ENCODE measurements around the gene STIP1.
"Not testable (repeated sequence)": the region's sequence is repeated elsewhere in the genome, so short reads cannot be mapped to it uniquely, and the experiment has no call there.

The STIP1 gene

DNA sequence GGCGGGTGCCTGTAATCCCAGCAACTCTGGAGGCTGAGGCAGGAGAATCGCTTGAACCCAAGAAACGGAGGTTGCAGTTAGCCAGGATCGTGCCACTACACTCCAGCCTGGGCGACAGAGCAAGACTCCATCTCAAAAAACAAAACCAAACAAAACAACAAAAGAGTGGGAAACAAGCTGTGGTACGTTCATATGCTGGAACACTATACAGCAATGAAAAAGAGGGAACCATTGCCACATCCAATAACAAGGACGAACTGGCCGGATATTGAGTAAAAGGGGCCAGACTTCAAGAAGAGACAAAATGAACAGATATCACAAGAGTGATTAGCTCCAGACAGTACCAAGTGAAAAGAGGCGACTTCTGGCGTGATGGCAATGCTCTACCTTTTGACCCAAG is 24.9 kb upstream of the STIP1 start:
- DNase-seq = no peak

DNA sequence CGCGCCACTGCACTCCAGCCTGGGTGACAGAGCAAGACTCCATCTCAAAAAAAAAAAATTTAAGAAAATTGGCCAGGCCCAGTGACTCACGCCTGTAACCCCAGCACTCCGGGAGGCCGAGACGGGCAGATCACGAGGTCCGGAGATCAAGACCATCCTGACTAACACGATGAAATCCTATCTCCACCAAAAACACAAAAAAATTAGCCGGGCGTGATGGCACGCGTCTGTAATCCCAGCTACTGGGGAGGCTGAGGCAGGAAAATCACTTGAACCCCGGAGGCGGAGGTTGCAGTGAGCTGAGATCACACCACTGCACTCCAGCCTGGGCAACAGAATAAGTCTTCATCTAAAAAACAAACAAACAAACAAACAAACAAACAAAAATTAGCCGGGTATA is 23.2 kb upstream of the STIP1 start:
- DNase-seq = not testable (repeated sequence)

DNA sequence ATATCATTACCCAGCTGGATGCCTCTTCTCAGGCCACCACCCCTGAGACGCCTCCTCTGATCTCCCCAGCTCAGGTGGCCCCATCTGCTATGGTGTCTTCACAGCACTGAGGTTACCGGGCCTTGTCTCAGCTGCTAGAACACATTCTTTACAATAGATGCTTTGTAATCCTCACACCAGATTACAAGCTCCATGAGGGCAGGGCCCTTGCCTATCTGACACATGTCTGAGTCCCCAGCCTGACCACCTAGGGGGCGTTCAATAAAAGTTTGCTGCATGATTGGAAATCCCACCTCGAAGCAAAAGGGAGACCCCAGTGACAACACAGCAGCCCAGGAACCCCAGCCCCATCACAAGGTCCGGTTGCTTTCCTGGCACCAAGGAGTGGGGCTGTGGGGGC is 22.0 kb upstream of the STIP1 start:
- no peak for DNase-seq

DNA sequence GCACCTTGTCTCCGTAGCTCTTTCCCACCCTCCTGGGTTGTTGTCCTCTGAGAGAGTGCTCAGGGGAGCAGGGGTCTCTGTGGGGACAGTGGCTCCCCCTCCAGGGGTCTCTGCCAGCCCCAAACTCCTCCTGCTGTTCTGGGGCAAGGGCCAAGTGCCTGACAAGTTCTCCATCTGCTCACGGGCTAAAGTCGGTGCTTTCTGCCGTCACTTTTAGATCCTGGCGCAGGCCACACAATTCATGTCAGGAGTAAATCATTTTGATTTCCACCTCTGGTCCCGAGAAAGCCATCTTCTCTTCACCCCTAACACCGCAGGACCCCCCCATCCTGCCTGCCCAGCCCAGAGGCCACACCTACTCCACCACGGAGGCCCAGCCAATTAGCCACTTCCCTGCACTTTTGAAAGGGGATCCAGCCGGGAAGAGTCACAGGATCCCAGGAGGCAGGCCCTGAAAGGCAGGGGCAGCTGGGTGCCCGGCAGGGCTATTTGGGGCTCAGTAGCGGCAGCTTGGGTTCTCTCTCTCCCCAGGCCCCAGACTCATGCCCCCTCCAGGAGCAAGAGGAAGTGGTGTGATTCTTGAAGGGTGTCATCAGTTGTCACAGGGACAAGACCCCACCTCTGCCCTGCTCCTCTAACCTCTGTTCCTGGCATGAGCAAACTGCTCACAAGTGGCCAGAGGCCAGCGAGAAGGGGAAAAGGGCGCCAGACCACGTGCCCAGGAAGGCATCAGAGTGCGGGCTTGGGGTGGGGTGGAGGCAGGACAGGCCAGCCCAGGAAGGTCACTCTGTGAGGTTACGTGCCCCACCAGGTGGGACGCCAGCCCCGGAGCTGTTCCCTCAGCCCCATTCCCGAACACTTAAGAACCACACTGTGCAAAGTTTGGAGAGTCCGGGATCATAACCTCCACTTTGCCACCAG is 21.3 kb upstream of the STIP1 start:
- no peak for DNase-seq

DNA sequence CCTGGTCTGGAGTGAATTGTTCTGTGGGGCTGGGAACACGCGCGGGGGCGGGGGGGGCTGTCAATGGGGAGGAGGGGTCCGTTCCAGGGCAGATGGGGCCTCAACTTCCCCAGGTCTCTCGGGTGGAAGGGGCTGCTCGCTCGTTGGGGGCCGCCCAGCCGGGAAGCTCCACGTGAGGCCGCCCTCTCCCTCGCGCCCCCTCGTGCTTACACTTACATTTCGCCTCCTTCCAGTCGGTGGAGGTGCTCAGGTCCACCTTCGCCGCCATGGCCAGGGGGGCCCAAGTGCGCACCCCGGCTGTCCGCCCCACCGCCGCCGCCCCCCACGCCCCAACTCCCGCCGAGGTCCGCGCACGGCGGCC is 20.5 kb upstream of the STIP1 start:
- no peak for DNase-seq

DNA sequence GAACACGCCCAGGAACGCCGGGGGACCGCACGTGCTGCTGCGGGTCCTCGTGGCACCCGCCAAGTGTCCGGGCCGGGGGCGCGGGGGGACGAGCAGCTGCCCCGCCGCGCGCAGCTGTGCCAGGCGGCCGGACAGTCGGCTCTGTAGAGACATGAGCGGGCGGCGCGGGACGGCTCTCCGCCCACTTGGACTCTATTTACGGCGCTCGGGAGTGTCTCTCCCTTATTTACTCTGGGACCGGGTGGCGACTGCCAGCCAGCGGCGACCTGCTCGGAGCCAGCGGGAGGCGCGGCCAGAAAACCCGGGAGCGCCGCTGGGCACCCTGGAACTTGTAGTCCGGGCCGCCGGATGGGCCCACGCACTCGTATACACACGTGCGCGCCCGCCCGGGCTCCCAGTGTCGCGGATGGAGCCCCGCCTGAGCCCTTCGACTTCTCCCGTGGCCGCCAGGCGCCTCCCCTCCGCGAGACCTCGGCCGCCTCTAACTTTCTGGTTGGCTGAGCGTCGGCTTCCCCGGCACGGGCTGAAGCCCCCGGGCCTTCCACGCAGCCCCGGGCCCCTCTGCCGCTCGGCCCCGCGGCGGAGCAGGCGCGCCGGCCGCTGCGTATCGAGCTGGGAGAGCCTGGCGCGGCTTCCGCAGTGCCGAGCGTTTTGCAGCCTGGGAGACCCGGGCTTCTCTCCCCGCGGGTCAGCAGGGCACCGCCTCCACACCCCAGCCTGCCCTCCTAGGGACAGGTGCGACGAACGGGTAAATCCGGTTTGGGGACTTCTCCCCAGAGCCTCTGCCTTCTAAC is 19.9 kb upstream of the STIP1 start, which contains the start of gene MACROD1:
Gene MACROD1 (minus strand): TSS at position 272 of the 794 bp plus-strand sequence. CDS start 119 bp downstream, at position 153.
- peak; percentile 82 for DNase-seq

DNA sequence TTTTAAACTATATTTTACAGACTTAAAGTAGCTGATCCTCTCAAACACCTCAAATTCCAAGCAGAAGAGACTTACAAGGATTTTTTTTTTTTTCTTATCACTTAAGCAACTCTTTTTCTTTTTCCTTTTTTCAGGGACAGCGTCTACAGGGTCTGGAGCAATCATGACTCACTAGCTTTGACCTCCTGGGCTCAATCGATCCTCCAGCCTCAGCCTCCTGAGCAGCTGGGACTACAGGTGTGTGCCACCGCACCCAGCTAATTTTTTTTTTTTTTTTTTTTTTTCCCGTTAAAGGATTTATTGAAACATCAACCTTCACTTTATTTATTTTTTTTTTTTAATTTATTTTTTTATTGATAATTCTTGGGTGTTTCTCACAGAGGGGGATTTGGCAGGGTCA is 15.6 kb upstream of the STIP1 start:
- DNase-seq = no peak

DNA sequence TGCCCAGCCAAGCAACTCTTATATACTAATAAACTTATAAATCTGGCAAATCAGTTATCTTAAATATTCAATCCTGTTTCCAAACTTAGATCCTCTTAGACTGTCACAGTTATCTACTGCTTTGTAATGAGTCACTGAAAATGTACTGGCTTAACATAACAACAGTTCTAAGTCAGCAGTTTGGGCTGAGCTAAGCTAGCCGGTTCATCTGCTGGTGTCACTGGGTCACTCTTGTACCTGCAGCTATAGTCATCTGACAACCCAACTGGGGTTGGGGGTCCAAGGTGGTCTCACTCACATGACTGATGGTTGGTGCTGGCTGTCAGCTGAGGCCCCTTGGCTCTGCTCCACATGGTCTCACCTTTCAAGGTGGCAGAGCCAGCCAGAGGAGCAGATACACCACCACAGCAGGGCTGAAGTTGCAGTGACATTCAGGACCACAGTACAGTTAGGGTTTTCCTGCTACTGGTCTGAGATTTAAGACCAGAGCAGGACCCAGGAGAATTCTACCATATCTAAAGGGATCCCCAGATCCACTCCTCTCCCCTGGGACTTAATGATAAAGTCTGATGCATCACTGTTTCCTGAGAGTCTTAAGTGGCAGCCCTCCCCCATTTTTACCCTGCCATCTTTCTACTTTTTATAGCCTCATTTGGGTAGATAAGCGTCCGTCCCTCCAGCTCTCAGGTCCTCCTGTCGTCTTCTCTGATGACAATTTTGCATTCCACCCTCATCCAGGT is 12.2 kb upstream of the STIP1 start:
- no peak for DNase-seq

DNA sequence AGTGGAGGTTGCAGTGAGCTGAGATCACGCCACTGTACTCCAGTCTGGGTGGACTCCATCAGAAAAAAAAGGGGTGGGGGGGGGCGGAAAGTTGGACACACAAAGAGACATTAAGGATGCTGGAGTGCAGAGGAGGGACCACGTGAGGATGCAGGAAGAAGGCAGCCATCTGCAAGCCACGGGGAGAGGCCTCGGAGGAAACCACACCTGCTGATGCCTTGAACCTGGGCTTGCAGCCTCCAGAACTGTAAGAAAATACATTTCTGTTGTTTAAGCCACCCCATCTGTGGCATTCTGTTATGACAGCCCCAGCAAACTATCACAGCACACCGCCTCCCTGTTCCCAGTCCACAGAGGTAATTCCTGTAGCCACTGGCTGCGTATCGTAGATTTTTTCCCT is 9.2 kb upstream of the STIP1 start:
- DNase-seq = no peak

DNA sequence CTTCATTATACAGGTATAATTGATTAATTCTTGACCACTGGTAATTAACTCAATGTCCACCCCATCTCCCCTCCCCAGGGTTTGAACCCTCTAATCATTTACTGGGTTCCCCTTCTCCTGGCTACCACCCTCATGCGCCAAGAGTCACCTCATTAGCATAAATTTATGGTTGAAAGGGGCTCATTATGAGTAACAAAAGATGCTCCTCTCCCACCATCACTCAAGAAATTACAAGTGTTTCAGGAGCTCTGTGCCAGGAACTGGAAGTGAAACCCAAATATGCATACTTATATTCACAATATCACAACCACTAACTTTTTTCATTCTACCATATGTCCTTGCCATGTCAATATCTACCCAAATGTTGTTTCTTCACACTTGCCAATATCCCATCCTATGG is 7.8 kb upstream of the STIP1 start:
- DNase-seq = no peak

DNA sequence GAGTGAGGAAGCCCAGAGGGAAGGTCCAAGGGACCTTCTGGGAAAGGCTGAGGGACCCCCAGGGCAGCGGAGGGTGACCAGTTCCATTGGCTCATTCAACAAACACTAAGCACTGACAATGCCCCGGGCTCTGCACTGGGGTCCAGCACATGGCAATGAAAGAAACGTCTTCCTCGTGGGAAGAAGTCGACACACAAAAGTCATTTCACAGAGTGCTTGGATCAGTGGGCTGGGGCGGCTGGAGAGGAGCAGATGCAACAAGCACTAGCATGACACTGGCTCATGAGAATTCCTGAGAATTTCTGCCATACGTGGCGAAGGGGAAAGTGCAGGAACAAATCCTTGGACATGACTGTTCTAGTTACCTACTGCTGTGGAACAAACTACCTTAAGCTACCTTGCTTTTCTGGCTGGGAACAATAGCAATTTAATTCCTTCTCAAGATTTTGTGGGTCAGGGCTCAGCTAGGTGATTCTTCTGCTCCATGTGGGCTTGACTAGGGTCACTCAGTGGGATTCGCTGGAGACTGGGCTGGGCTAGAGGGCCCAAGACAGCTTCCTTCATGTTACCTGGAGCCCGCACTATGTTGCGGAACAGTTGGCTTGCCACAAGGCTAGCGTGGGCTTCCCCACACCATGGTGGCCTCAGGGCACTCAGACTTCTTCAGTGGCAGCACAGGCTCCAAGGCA is 6.9 kb upstream of the STIP1 start:
- DNase-seq = no peak

DNA sequence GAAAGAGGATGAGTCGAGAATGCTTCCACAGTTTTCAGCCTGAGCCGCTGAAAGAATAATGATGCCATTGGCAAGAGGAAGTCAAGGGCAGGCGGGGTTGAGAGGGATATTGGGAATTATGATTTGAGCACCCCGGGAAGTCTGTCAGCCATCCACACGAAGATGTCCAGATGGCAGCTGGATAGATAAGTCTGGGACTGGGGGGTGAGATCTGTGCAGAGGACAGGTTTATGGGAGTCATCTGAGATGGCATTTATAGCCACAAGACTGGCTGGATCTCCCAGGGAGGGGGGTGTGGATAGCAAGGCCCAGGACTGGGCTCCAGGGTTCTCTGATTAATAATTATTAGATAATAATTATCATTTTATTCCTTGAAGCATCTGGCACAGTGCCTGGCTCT is 5.1 kb upstream of the STIP1 start:
- DNase-seq = no peak

DNA sequence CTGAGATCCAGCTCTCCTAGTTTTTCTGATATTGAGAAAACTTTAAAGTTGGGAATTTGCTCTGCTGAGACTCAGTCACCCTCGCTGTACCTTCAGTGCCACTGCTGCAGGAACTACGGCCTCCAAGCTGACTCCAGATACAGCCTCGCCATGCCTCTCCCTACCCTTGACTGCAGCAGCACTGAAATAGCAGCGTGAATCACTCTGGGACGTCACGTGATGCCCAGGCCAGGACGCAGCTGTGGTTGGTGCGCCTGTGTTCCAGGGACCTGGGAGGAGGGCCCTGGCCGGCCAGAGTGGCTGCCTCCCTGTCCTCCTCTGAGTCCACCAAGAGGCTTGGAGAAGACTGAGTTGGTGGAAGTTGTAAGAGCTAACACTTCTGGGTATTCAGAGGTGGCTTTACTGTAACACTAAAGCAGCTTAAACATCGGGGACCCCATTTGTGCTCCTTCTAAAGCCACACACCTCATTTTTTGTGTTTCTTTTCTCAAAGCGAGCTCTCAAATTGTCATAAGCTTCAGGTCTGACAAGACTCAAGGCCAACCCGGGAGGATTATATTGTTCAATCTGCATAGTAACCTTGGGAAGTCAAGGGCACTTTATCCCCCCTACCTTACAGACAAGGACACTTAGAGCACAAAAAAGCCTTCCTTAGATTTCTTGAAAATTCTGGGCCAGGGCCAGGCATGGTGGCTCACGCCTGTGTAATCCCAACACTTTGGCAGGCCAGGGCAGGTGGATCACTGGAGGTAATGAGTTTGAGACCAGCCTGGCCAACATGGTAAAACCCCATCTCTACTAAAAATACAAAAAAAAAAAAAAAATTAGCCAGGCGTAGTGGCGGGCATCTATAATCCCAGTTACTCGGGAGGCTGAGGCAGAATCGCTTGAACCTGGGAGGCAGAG is 4.2 kb upstream of the STIP1 start:
- DNase-seq = peak; percentile 78

DNA sequence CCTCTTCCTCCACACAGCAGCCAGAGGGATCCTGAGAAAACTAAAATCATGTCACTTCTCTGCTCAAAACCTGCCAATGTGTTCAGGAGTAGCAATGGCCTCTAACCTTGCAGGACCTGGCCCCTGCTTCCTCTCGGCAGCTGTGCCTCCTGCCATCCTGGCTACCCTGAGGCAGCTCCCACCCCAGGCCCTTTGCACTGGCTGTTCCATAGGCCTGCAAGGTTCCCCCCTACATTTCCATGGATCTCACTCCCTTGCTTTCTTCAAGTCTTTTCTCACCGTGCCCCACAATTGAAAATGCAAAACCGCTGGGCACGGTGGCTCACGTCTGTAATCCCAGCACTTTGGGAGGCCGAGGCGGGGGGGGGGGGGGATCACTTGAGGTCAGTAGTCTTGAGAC is 2.1 kb upstream of the STIP1 start:
- no peak for DNase-seq

DNA sequence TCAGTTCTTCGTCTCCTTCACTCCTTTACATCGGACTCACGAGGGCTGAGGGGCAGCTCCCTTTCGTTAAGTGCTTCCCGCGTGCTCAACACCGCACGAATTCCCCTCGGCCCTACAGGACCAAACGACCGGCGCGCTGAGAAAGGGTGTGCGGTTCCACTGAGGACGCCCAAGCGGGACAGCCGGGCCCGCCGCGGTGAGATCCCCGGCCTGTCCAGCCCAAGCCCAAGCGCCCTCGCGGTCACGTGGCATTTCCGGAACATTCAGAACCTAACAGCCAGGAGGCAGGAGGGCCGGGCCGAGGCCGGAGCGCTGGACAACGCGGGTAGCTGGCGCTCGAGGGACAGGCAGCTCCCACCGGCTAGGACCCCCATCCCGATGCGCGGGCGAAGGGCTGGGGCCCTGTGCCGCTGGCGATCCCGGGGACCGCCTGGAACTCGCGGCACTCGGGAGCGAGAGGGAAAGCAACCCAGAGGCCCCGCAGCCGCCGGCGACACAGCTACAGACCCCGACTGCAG is 737 bp upstream of the STIP1 start:
- peak; percentile 30 for DNase-seq

DNA sequence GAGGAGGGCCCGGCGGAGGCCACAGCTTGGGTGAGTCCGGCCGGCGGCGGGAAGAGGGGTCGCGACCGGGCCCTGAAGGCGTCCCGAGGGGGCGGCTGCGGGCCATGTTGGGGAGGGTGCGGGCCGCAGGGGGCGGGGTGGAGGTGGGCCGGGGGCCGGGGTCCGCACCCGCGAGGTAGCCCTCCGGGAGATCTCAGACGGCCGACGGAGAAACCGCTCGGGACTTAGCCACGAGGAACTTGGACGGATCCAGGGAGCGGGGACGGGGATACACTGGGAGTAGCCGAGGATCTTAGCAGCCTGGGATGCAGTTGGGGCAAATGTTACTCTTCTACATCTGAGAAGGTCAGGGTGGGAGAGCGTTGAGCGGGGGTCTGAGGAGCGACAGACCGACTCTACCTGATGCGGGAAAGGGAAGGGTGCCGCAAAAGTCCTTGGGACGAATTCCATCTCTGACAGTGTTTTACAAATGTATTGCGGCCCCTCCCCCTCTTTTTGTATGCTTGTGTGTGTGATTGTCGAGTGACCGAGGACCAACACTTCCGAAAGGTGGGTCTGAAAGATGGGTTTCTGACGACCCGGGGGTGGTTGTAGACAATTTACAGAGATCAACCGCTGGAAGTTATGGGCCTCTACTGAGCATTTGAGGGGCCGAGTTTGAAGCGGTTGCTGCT is 658 bp downstream of the STIP1 start:
- no peak for DNase-seq

DNA sequence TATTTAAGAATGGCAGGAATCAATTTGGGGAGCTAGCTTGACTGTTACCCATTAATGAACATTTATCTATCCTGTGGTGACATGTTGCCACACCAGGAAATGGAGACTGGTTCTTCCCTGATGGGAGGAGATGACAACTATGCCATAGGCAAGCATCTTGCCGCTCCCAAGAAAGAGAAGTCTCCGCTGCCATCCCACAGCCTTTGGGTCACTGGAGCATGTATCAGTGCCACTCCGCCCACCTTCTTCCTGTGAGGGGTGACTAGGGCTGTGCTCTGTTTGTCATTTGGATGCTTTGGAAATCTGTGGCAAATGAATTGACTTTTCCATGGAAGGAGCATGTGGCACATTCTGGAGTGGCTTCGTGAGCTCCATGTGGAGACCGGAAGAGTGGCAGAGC is 6.5 kb downstream of the STIP1 start:
- DNase-seq = no peak

DNA sequence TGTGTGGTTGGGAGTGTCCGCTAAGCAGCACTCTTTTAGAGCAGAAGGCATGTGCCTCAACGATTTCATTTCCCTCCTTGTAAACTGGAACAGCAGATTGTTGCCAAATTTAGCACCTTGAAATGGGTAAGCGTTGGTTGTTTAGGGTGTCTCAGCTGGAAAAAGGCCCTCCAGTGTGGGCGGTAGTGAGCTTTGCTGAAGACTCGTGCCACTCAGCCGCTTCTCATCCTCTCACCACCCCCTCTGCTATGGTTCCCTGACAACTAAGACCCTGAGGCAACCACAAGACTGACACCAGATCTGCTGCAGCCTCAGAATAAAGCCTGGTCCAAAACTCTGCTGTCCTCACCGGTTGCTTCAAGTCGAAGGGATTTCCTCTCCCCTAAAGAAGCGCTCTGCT is 10.7 kb downstream of the STIP1 start:
- DNase-seq = no peak

DNA sequence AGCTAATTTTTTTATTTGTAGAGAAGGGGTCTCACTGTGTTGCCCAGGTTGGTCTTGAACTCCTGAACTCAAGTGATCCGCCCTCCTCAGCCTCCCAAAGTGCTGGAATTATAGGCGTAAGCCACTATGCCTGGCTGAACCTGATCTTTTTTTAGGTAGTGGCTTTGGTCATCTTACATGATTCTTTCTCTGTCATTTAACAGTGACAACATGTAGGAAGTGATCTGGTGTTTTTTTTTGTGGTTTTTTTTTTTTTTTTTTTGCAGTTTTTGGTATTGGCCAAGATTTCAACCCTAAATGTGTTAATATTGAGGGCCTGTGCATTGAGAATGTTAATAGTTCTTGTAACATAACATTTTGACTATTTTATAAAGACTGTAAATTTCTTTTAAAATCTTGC is 12.5 kb downstream of the STIP1 start:
- DNase-seq = no peak

DNA sequence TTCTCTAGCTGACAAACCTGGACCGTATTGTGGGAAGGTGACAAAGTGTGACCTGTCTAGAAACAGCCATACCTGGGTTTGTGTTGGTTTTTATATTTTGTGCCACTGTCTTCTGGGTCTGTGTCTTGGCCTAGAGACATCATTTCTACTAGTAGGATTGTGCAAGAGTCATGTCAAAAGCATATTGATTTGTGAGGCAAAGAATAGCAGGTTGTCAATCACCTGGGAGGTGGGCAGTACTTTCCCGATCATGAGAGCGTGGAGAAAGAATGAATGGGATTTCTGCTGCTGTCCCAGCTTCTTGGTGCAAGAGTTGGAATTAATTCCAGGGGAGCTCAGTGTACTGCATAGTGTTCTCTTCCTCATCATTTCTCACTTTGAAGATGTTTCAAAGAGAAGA is 15.6 kb downstream of the STIP1 start:
- DNase-seq = no peak

DNA sequence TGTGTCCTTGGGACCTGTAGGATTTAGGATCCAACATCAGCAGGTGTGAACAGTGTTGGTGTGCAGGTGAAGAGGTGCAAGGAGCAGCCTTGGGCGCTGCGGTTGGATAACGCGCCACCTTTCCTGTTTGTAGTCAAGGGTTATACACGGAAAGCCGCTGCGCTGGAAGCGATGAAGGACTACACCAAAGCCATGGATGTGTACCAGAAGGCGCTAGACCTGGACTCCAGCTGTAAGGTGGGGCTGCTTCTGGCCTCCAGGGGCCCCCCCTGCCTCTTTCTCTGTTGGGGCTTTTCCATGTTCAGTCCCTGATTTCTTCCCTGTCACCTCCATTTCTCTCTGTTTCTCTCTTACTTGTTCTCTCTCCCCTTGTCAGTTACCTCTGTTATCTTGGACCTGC is 17.0 kb downstream of the STIP1 start:
- no peak for DNase-seq
